ENCODE data around the gene BTBD6.

BTBD6 gene

GRCh38 chr14:105211758-105212089 lies 36.6 kb upstream of the BTBD6 start:
- no peak for DNase-seq

- DNase-seq, result peak; percentile 31
These were observed 35.6 kb upstream of the BTBD6 start for GRCh38 chr14:105212541-105213300.

- peak; percentile 36 for DNase-seq
These were observed 35.0 kb upstream of the BTBD6 start for GRCh38 chr14:105213361-105213760.

GRCh38 chr14:105214324-105214915 lies 33.9 kb upstream of the BTBD6 start:
- no peak for DNase-seq

- DNase-seq, result no peak
These were observed 32.7 kb upstream of the BTBD6 start for GRCh38 chr14:105215602-105216001.

- DNase-seq, result no peak
These were observed 31.7 kb upstream of the BTBD6 start for GRCh38 chr14:105216490-105217247.

GRCh38 chr14:105217774-105218173 lies 30.6 kb upstream of the BTBD6 start:
- DNase-seq, result no peak

GRCh38 chr14:105218611-105219010 lies 29.7 kb upstream of the BTBD6 start:
- no peak for DNase-seq

- DNase-seq, result no peak
These were observed 29.2 kb upstream of the BTBD6 start for GRCh38 chr14:105219043-105219612.

GRCh38 chr14:105219753-105220152 lies 28.6 kb upstream of the BTBD6 start:
- no peak for DNase-seq

- DNase-seq, result no peak
These were observed 27.4 kb upstream of the BTBD6 start for GRCh38 chr14:105220699-105221597.

- no peak for DNase-seq
These were observed 26.6 kb upstream of the BTBD6 start for GRCh38 chr14:105221598-105222178.

- no peak for DNase-seq
These were observed 25.1 kb upstream of the BTBD6 start for GRCh38 chr14:105223260-105223659.

- no peak for DNase-seq
These were observed 24.4 kb upstream of the BTBD6 start for GRCh38 chr14:105223770-105224544.

GRCh38 chr14:105224845-105225570 lies 23.3 kb upstream of the BTBD6 start:
- no peak for DNase-seq

GRCh38 chr14:105226198-105226597 lies 22.1 kb upstream of the BTBD6 start:
- no peak for DNase-seq

- no peak for DNase-seq
These were observed 21.0 kb upstream of the BTBD6 start for GRCh38 chr14:105227346-105227745.

GRCh38 chr14:105228562-105228961 lies 19.8 kb upstream of the BTBD6 start:
- no peak for DNase-seq

- DNase-seq, result no peak
These were observed 19.2 kb upstream of the BTBD6 start for GRCh38 chr14:105229099-105229655.

- DNase-seq, result no peak
These were observed 7.3 kb upstream of the BTBD6 start for GRCh38 chr14:105240811-105241576.

All from NCI-H2171 treated with DMSO at 0.1 percent for 48 hours (cell line).